H9 (cell line): ENCODE results near the gene CDC42EP3. TPM values are rescaled to one million over a fixed set of nuclear protein-coding genes. Genes with fewer than 3 reads are reported as not detected.

Experiments used
- DNase-seq: peaks from one replicate; pipeline ENCODE4 v3.0.0-alpha.2; 2017
- H2AFZ ChIP-seq: one replicate; pipeline ENCODE4 v1.6.1; 2013; ENCODE audit warnings: mild to moderate bottlenecking, low read length, control low read depth, moderate library complexity
- H2AK5ac ChIP-seq: 2 replicates; pipeline ENCODE4 v1.6.1; 2013; ENCODE audit warnings: low read length, control low read depth, mixed read lengths; ENCODE audit not compliant: insufficient read length
- H2BK120ac ChIP-seq: one replicate; pipeline ENCODE4 v1.6.1; 2013; ENCODE audit warnings: low read depth, mild to moderate bottlenecking, low read length, control low read depth, inconsistent platforms; ENCODE audit not compliant: poor library complexity, severe bottlenecking
- H2BK12ac ChIP-seq: 2 replicates; pipeline ENCODE4 v1.6.1; 2013; ENCODE audit warnings: low read length, control low read depth, mixed read lengths, low read depth; ENCODE audit not compliant: insufficient read length
- H2BK15ac ChIP-seq: 2 replicates; pipeline ENCODE4 v1.6.1; 2013; ENCODE audit warnings: low read depth, low read length, control low read depth
- H2BK20ac ChIP-seq: one replicate; pipeline ENCODE4 v1.6.1; 2013; ENCODE audit warnings: low read depth, mild to moderate bottlenecking, low read length, control low read depth, inconsistent platforms; ENCODE audit not compliant: poor library complexity, severe bottlenecking
- H2BK5ac ChIP-seq: 2 replicates; pipeline ENCODE4 v1.6.1; 2013; ENCODE audit warnings: low read length, control low read depth, mixed read lengths; ENCODE audit not compliant: insufficient read length
- H3K14ac ChIP-seq: 2 replicates; pipeline ENCODE4 v1.6.1; 2013; ENCODE audit warnings: low read length, control low read depth; ENCODE audit not compliant: insufficient read depth
- H3K18ac ChIP-seq: 2 replicates; pipeline ENCODE4 v1.6.1; 2013; ENCODE audit warnings: low read depth, mild to moderate bottlenecking, mixed read lengths, low read length, control low read depth; ENCODE audit not compliant: insufficient read length
- H3K23ac ChIP-seq: 2 replicates; pipeline ENCODE4 v1.6.1; 2013; ENCODE audit warnings: low read length, control low read depth, mixed read lengths, low read depth; ENCODE audit not compliant: insufficient read length
- H3K23me2 ChIP-seq: 2 replicates; pipeline ENCODE4 v1.6.1; 2013; ENCODE audit warnings: low read depth, mild to moderate bottlenecking, mixed read lengths, low read length, control low read depth; ENCODE audit not compliant: insufficient read length, poor library complexity, severe bottlenecking
- H3K27ac ChIP-seq: 2 replicates; pipeline ENCODE4 v1.5.1; 2013; ENCODE audit warnings: low read length, control low read depth, mixed read lengths, low read depth; ENCODE audit not compliant: insufficient read length
- H3K27me3 ChIP-seq: 2 replicates; pipeline ENCODE4 v1.6.1; 2013; ENCODE audit warnings: low read length, control low read depth, inconsistent platforms; ENCODE audit not compliant: insufficient read depth
- H3K4ac ChIP-seq: 2 replicates; pipeline ENCODE4 v1.6.1; 2013; ENCODE audit warnings: low read depth, mild to moderate bottlenecking, control low read depth, inconsistent platforms, low read length, moderate library complexity
- H3K4me1 ChIP-seq: 2 replicates; pipeline ENCODE4 v1.6.1; 2013; ENCODE audit warnings: low read length, control low read depth, inconsistent platforms; ENCODE audit not compliant: insufficient read depth
- H3K4me2 ChIP-seq: 2 replicates; pipeline ENCODE4 v1.6.1; 2013; ENCODE audit warnings: low read length, control low read depth, mixed read lengths; ENCODE audit not compliant: insufficient read length, insufficient read depth
- H3K56ac ChIP-seq: 2 replicates; pipeline ENCODE4 v1.6.1; 2013; ENCODE audit warnings: low read depth, mild to moderate bottlenecking, mixed read lengths, low read length, control low read depth; ENCODE audit not compliant: insufficient read length
- H3K79me1 ChIP-seq: 2 replicates; pipeline ENCODE4 v1.6.1; 2013; ENCODE audit warnings: low read depth, mild to moderate bottlenecking, moderate library complexity, low read length, control low read depth, inconsistent platforms; ENCODE audit not compliant: insufficient read depth, poor library complexity, severe bottlenecking
- H3K79me2 ChIP-seq: 2 replicates; pipeline ENCODE4 v1.6.1; 2013; ENCODE audit warnings: low read length, control low read depth, inconsistent platforms; ENCODE audit not compliant: insufficient read depth
- H3K9ac ChIP-seq: 2 replicates; pipeline ENCODE4 v1.6.1; 2013; ENCODE audit warnings: low read length, control low read depth, mixed read lengths; ENCODE audit not compliant: insufficient read length; ENCODE audit errors: extremely low read depth
- H3K9me3 ChIP-seq: one replicate; pipeline ENCODE4 v1.6.1; 2013; ENCODE audit warnings: low read depth, low read length, inconsistent platforms; ENCODE audit not compliant: control insufficient read depth
- H3T11ph ChIP-seq: one replicate; pipeline ENCODE4 v1.6.1; 2013; ENCODE audit warnings: mild to moderate bottlenecking, low read length, control low read depth, inconsistent platforms
- H4K20me1 ChIP-seq: one replicate; pipeline ENCODE4 v1.6.1; 2013; ENCODE audit not compliant: control insufficient read depth, insufficient read length, insufficient read depth
- H4K5ac ChIP-seq: 2 replicates; pipeline ENCODE4 v1.6.1; 2013; ENCODE audit warnings: low read depth, mild to moderate bottlenecking, mixed read lengths, low read length, control low read depth; ENCODE audit not compliant: insufficient read length
- H4K8ac ChIP-seq: replicated peaks from 2 replicates; pipeline ENCODE4 v1.6.1; 2013; ENCODE audit warnings: low read length, control low read depth, mixed read lengths, low read depth; ENCODE audit not compliant: insufficient read length
- H4K91ac ChIP-seq: 2 replicates; pipeline ENCODE4 v1.6.1; 2013; ENCODE audit warnings: low read depth, mild to moderate bottlenecking, moderate library complexity, mixed read lengths, low read length, control low read depth; ENCODE audit not compliant: insufficient read length
- H3K27ac Mint-ChIP-seq, 3 experiments: 2 replicates in 2 of 3; 3 replicates in 1 of 3; pipeline ENCODE4 v1.8.0; 2020 to 2021; ENCODE audit warnings: mixed read lengths in 3 of 3, mild to moderate bottlenecking in 1 of 3, moderate library complexity in 1 of 3
- H3K27me3 Mint-ChIP-seq: 2 replicates; pipeline ENCODE4 v1.8.0; 2021; ENCODE audit warnings: low read depth, mild to moderate bottlenecking, moderate library complexity, mixed read lengths
- H3K36me3 Mint-ChIP-seq, 3 experiments: 2 replicates in 2 of 3; 3 replicates in 1 of 3; pipeline ENCODE4 v1.8.0; 2020 to 2021; ENCODE audit warnings: low read depth in 3 of 3, mixed read lengths in 3 of 3; ENCODE audit not compliant: insufficient read depth in 1 of 3
- H3K4me1 Mint-ChIP-seq, 2 experiments: 2 replicates each; pipeline ENCODE4 v1.8.0; 2020; ENCODE audit warnings: mixed read lengths in 2 of 2
- H3K4me3 Mint-ChIP-seq, 2 experiments: 2 replicates in 1 of 2; 3 replicates in 1 of 2; pipeline ENCODE4 v1.8.0; 2020 to 2021; ENCODE audit warnings: mild to moderate bottlenecking in 2 of 2, mixed read lengths in 2 of 2, moderate library complexity in 1 of 2
- H3K9me3 Mint-ChIP-seq, 2 experiments: 2 replicates in 1 of 2; 3 replicates in 1 of 2; pipeline ENCODE4 v1.8.0; 2020; ENCODE audit warnings: mild to moderate bottlenecking in 2 of 2, mixed read lengths in 2 of 2, moderate library complexity in 1 of 2
- CTCF ChIP-seq: fragments of 200-600 bp; sonication (generic); conservative IDR thresholded peaks from 3 replicates; pipeline ENCODE4 v1.8.0; 2021; ENCODE audit warnings: antibody characterized with exemption, mild to moderate bottlenecking
- WGBS: extraction: QIAGEN DNeasy Blood & Tissue Kit; methylation state at CpG from one replicate; pipeline ENCODE4 v1.1.7; 2013; ENCODE audit warnings: missing lambda C conversion rate, low lambda C conversion rate, mixed read lengths; ENCODE audit not compliant: insufficient read length; ENCODE audit errors: extremely low coverage; 5-methylcytosine and 5-hydroxymethylcytosine counted together
- total RNA-seq: library from RNA; stranded (reverse); gene quantifications from 2 replicates; pipeline ENCODE4 v1.2.1, GENCODE V29; 2021

The CDC42EP3 gene
- total RNA-seq, 1 experiment from 2014 or later, result 61.5 TPM

GRCh38 chr2:37711308-37711731 lies 39.9 kb upstream of the CDC42EP3 start:
- no peak overlapping the region for H2AFZ ChIP-seq
- 0 out of 7 replicates have a peak overlapping the region, but pooled peaks of 1 of the 3 experiments have one; percentile 10 for H3K27ac Mint-ChIP-seq

More at GRCh38 chr2:37711308-37711731, 39.9 kb upstream of the CDC42EP3 start:
- WGBS, result no CpG with 5 or more reads among the region's 1 CpG
- H3K27me3 Mint-ChIP-seq, result no peaks in the 10 kb centered on the region
- no peaks in the 10 kb centered on the region for H3K9me3 ChIP-seq
- peak; percentile 47 for DNase-seq
- TF ChIP-seq CTCF, result no peak
- no peak overlapping the region for H4K8ac ChIP-seq
- no peak overlapping the region for H2BK5ac ChIP-seq
- H3K79me2 ChIP-seq, result no peaks in the 10 kb centered on the region
- H3K4me1 Mint-ChIP-seq, result peaks cover 8 to 11% of the 10 kb centered on the region in 2 experiments
- H3K18ac ChIP-seq, result peak overlapping the region; percentile 31
- no peak overlapping the region for H2BK120ac ChIP-seq
- H3K4me2 ChIP-seq, result no peak overlapping the region
- no peak overlapping the region for H3K4me3 Mint-ChIP-seq
- no peak overlapping the region for H3K14ac ChIP-seq
- H4K5ac ChIP-seq, result no peak overlapping the region
- no peak overlapping the region for H2BK12ac ChIP-seq
- no peak overlapping the region for H2BK20ac ChIP-seq
- H2AK5ac ChIP-seq, result no peak overlapping the region
- no peak overlapping the region for H3K27ac ChIP-seq
- H3K9me3 Mint-ChIP-seq, result peaks cover 4 to 21% of the 10 kb centered on the region in 2 experiments
- no peak overlapping the region for H3K56ac ChIP-seq
- no peak overlapping the region for H3K23ac ChIP-seq
- H2BK15ac ChIP-seq, result no peak overlapping the region
- H3K9ac ChIP-seq, result no peak overlapping the region
- peak overlapping the region; percentile 48 for H4K91ac ChIP-seq
- no peaks in the 10 kb centered on the region; the same call in 1 of the 2 replicates for H3K4me1 ChIP-seq
- no peak overlapping the region for H3T11ph ChIP-seq
- H4K20me1 ChIP-seq, result no peaks in the 10 kb centered on the region
- peaks cover 0 to 14% (median 5%) of the 10 kb centered on the region in 3 experiments; a peak in 3 of 7 replicates for H3K36me3 Mint-ChIP-seq
- H3K23me2 ChIP-seq, result no peaks in the 10 kb centered on the region
- no peaks in the 10 kb centered on the region for H3K27me3 ChIP-seq
- no peak overlapping the region for H3K4ac ChIP-seq
- no peaks in the 10 kb centered on the region for H3K79me1 ChIP-seq
